Stimulated activated CD4-positive, alpha-beta T cell treated with anti-CD3 and anti-CD28 coated beads, TNF-alpha, amount 100 ng/mL, for 24 hours (primary cell): ENCODE results near the gene AUTS2.
A peak's percentile ranks its signal among the peaks of the same experiment; 100 is the strongest.

Source experiments
- DNase-seq, 3 experiments: peaks; one replicate each; pipeline ENCODE4 v3.0.0-alpha.2; 2020; ENCODE audit warnings: low read depth in 3 of 3

Gene AUTS2

DNA sequence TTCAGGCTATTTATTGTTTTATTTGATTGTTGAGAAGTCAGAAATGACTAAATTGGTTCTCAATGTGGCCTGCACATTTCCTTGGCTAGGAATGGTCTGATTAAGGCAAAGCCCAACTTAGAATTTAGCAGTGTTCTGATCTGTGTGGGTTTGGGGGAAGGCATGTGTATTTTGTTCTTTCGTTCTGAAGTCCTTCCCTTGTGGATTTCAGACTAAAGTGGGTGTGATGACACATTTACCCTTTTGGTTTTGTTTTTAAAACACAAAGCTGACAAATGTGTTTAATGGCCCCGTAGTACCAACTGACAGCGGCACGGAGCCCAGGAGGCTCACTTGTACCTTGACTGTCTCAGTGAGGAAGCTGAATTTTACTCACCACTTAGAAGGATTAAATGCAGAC lies 1081.4 kb downstream of the AUTS2 start:
- no peak for DNase-seq

DNA sequence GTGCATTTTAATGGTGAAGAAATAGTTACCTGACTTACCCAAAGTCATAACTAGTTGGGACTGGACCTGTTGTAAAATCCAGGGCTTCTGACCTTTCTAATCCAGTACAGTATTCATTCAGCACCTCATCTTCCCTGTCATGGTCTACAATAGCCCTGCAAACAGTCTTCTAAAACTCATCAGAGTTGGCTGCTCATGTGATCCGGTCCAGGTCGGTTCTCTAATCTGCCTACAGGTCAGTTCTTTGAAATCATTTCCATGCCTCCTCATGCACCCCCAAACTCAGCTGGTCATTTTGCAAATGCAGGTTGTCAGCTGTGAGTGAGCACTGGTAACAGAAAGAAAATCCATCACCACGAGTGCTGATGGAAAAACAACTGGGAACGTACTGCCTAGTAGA lies 1082.0 kb downstream of the AUTS2 start:
- DNase-seq = no peak

DNA sequence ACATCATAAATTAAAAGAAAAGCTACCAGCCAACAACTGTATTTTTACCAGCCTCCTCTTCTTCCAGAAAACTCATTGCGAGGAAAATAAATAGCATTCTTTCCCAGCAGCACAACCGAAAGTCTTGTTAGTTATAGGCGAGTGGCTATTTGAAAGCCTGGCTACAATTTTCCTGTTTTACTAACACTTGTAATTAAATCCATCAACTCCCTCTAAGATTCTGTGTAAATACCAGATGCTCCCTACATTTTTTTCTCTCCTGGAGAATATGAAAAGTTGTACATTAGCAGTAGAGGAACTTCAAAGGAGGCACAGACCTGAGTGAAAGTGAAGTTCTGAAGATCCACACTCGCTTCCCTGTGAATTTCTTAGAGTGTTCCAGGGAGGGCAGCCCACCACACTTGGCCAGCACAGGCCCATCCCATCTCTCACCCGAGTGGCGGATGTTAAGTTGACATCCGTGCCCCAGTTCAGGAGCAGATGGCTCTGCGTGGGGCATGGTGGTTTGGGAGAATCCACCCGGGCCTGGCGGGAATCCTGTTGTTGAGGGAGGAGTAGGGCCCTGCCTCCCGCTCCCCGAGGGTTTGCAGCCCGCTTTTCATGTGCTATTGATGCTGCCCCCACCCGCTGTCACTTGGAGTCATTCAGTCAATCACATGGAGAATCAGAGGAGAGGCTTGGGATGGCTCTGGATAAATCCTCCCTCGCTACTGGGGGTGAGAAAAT lies 1082.6 kb downstream of the AUTS2 start:
- no peak for DNase-seq

DNA sequence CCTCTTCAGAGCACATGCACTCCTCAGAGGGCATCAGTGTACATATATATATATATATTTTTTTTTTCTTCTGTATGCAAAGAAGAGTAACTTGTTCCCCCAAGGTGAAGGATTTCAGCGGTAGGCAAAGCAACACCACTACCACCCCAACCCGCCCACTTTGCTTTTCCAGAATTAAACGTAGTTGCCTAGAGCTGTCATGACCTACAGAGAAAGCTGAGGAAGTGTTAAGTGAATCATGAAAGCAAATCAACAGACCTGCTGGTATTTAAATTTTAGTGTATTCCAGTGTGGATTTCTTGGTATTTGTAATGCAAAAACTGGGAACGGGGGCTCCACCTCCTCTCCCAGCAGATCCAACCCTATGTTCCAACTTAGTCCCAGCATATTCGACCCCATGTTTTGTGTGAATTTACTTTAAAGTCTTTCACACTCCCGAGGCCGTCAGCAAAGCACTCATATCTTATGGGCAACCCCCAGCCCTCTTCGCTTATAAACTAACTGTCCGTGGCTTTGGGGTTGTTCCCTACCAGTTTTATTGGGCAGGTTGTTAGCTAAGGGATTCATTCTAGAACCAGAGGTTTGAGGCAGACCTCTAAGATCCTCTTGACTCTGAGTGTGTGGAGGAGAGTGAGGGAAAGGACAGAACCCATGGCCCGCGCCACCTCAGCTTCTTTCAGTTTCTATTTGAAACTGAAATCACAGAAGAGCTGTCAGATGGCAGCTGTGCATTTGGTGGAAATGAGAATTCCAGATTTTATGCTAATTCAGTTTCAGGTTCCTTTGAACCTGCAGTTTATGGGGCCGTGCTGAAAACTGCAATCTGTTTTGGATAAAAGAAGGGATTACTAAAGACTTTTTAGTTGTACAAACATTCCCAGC lies 1083.4 kb downstream of the AUTS2 start:
- no peak for DNase-seq

DNA sequence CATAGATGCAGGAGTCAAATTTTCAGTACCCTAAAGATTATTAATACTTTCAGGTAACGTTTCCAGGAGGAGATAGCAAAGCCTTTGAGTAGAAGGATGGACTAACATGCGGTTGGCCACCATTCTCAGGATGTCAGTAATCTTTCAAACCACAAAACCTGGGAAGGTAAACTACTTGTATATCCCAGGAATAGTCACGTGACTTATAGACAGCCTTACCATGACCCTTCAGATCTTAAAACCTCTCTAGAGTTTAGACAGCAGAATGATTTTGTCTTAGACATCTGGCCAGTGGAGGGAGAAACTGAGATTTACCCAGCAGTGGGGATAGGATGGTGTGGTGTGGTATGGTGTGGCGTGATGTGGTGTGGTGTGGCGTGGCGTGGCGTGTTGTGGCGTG lies 1085.9 kb downstream of the AUTS2 start:
- no peak for DNase-seq

DNA sequence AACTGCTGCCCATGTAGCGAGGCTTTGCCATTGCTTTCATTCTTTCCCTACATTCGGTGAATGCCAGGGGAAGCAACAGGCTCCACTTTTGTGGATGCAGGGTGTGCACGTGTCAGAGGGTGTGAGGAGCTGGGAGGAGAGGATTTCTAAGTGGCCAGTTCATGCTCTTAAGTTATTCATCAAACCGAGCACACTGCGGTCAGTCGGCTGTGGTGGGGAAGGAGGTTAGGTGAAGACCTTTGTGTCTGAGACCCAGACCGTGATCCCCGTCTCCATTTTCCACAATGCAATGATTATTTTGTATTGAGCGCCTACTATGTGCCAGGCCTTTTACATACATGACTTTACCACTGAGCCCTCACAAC lies 1095.0 kb downstream of the AUTS2 start:
- no peak for DNase-seq

DNA sequence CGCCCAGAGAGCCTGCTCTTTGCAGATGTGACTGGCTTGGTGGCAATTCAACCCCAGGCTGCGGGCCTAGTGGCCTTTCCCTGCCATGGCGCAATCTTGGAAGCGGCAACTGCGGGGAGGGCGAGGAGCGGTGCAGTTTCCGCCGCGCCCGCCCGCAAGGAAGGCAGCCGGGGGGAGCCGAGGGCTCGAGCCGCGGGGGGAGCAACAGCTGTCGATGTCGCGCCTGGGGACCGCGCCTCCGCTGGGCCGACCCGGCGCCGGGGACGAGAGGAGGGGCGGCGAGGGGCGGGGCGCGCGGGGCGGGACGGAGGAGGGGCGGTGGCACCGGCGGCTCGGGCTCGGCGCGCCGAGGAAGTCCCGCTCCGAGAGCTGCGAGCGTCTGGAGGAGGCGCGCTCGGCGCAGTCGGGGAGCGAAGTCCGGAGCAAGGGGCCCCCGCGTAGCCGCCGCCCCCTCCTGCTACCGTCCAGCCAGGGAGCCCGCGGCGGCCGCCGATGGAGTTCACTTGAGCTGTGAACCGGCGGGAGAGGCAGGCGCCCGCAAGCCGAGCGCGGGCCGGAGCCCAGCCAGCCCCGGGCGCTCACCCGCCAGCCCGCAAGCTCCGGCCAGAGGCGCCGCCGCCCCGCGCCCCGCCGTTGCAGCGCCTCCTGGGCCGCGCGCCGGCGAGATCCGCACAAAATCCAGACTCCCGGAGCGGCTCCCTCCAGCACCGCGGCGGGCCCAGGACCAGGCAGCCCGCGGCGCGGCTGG lies 1095.6 kb downstream of the AUTS2 start:
- DNase-seq = peak in 2 of 3 experiments; percentile 12 to 44

DNA sequence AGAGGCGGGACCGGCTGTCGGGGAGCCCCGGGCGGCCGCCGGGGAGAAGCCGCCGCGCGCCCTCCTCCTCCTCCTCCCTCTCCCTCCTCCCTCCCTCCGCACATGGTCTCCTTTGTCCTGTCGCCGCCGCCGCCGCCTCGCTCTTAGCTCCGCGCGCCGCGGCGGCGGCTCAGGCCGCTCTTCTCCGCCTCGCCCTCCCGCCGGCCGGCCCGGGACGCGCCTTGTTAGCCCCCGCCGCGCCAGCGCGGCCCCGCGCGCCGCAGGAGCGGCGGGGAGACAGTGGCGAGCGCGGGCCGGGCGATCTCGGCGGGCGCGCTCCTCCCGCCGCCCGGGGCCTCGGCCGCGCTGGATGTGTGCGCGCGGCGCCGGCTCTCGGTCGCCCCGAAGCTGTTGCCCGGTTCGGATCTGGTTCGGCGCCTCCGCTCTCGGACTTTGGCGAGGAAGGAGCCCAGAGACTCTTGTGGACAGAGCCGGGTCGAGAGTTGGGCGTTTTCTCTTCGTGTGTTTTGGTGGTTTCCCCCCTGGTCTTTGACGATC lies 1096.2 kb downstream of the AUTS2 start:
- DNase-seq = no peak

DNA sequence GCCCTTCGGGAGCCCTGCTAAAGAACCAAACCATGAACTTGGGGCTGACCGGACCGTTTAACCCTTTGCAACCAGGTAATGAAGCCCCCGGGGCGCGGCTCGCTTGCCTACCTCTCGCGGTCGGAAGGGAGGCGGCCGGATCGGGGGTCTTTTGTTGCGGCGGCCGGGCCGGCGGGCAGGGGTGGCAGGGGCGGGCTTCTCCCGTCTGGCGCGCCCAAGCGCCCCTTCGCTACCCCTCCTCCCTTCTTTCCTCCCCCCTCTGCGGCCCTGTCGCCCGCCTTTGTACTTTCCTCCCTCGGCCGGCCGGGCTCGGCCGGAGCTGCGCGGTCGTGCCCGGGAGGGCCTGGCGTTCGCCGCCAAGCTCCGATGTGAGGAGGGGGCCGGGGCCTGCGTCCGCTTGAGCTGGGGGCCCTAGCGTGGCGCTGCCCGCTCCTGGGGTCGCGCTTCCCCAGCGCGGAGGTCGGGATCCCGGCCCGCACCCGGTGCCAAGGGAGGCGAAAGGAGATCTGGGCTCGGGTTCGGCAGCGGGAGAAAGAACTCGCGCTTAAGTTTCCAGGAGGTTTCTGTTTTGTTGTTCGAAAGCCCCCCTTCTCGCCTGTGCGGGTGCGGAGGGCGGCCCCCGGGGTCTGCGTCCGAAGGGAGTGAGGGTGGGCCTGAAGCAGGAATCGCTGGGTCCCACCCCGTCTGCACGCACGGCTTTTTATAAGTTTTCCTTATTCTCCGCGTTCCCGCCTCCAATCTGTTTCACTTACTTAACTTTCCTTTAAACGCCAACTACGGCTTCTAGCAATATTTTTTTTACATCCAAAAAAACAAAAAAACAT lies 1096.9 kb downstream of the AUTS2 start:
- DNase-seq = no peak

DNA sequence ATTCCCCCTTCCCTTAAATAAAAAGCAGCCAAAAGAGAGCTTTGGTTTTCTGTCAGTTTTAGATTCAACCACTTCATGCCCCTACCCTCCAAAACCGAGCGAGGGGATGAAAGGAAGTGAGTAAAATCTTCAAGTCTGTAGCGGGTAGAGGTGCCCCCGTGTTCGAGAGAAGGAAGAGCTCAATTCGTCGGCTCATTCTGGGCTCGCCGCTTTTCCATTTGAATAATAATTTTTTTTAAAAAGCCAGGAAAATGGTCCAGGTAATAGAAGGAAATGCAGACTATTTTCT lies 1097.5 kb downstream of the AUTS2 start:
- DNase-seq = no peak

DNA sequence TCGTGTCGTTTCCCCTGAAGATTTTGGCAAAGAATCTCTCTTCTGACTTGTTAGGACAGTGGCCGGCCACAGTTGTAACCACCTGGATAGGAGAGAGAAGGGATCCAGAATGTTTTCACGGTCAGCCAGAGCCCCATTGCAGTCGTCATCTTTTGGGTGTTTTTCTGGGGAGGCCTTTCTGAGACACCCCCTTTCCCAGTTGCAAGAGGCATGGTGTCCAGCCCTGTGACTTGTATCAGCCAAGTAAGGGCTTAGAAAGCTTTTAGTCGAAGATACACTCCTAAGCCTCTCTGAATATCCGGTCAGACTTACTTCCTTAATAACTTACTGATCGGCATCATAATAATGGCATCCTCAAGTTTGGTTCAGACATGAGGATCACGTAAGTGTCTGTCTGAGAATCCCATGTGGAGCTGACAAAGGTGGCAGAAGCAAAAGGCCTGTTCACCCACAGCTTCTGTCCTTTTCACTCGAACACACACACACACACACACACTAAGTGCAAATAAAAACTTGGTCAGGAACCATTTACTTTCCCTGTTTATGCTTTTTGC lies 1098.0 kb downstream of the AUTS2 start:
- DNase-seq = no peak

DNA sequence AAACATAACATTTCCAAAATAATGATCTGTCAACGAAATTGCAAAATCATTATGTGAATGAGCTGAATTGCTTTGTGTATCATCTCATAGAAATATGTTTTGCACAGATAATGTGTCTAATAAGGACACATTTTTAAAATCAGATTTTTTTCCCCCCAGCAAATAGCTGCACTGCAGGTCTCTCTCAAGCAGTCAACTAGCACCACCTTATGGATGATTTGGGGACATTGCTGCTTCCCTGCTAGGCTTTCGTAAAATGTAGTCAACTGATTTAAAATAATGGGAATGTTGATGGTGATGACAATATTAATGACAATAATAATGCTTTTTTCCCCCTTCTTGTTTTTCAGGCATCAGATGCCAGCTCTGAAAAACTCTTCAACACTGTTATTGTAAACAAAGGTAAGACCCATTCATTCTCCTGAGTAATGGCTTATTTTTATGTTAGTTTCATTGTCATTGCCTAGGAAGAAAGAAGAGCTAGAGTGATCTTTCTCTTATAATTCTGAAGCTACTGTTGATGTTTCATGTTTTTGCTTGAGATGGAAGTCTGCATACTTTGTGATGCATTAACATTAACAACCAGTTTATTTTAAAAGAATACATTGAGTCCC lies 1100.1 kb downstream of the AUTS2 start:
- no peak for DNase-seq

DNA sequence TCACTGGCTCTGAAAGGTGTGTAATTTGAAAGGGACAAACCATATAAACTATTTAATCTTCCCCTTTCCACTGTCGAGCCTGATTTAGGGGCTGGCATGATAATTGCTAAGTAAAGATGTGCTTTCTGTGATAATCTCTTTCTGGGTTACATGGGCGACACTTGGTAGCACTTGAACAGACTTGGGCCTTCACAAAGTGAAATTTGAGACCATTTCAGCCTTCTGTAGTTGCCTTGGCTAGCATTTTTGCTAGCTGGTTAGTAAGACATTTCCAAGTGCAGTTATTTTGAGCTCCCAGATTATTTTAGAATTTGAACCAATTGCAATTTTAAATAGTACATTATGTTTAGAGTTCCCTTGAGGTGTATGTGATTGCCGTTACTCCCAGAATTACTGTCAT lies 1101.0 kb downstream of the AUTS2 start:
- no peak for DNase-seq

DNA sequence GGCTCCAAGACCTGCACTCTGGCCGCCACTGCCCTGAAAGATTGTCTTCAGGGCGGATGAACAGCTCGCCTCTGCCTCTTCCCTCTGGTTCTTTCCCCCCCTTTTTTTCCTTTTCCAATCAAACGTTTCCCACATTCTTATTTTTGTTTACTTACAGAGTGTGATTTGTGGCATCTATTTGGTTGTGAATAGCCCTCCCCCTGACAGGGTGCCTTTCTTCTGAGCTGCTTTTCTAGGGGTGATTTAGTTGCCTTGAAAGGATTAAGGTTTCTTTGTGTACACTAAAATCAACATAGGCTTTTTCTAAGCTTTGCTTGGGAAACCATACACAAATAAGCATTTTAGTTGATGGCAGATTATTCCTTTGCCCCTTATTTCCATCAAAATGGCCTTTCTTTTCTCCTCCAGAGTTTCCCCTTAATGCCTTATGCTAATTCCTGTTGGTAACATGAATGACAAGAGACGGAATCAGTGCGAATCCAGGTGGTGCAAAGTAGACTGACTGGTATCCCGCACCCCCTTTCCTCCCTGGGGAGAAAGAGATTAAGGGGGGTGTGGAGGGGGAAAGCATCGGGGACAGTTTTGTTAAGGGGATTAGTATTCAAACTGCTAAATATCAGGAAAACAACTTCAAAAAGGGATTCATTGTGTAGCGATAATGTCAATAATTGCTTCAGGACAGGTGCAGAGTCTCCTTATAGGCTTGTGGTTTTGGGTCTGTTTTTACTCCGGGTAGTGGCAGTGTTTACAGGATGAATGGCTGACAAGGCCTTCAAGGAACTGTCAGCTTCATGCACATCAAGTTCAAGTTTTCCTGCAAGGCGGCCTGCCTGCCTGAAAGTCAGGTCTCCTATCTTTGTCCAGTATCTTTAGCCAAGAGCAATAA lies 1102.0 kb downstream of the AUTS2 start:
- DNase-seq = no peak

DNA sequence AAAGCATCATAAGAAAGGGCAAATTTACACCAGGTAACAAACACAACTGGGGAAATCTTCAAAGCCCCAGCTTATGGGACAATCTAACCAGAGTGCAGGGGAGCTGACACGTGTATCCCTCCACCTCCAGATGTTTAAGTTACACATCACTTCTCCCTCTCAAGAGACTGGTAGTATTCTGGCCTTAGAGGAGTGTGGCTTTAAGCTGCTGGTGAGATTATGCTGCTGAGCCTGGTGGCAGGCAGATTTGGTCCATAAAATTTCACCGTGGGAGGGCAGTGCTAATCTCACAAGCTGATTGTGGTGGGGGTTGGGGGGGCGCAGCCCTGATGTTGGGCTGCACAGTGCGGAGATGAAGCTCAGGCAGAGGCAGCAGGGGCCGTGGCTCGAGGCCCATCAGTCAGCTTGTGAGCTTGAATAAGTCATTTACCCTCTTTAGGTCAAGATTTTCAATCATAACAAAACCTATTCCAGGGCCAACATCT lies 1102.7 kb downstream of the AUTS2 start:
- DNase-seq = no peak

DNA sequence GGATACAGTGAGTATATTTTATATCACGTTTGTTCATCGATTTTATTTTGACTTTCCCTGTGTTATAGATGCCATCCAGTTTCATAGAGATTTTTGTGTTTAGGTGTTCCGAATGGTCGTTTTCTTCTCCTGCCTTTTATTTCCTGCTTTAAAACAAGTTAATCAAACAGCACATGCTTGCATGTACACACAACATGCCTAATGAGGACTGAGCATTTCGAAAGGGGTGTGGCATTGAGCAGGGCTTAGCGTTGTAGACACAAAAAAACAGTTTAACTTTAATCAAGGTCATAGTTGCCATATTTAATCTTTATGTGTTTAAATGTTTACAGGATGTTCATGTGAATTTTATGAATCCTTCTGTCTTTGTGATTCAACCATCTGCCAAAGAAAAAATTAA lies 1103.2 kb downstream of the AUTS2 start:
- DNase-seq = no peak

DNA sequence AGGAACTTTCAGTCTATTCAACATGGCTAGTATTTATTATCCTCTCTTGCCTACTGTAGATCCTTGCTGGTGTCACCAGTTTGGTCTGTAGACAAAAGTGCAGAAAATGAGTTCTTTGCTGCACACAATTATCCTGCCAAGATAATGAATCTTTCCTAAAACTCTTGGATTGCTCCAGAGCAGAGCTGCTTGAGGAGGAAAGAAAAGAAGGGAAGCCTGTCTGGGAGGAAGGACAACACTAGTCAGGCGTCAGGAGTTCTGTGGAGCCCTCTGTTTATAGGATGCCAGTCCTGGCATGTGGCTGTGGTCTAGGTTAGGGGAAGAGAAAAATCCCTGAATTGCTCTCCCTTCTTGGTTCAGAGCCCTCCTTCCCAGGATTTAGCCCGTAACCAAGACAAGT lies 1103.7 kb downstream of the AUTS2 start:
- DNase-seq = no peak

DNA sequence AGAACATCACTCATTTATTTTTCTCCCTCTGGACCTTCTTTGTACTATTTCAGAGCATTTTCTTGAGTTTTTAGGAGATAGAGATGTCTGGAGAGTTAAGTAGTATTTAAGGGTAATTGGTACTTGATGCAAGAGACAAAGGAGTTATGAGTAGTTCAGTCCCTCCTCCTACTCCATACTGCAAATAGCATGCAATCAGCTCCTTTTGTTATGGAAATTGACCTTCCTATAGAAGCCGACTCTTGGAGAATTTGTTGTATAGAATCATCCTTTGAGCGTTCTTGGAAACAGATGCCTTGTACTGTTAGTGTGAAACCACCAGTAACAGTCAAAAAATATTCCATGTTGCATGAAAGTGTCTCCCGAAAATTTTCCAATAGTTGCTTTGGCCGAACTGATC lies 1105.5 kb downstream of the AUTS2 start:
- no peak for DNase-seq

DNA sequence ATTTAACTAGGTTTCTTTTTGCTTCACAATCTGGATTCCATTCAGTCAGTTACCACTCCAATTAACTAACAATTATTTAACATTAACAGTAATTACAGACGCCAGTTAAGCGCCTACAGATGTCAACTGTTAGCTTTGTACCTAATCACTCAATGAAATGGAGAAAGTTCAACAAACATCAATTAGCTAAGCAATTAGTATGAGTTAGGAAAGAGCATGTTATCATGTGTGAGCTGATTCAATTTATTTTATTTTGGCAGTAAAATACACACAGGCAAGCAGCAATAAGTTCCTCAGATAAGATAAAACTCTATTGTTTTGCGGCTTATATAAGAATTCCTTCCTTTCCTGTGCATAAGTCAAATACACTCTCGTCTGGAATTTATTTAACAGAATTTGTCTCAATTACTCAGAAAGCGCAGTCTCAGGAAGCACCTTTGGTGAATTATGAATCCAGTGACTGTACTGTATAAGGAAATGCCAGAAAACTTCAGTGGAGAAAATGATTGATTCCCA lies 1106.6 kb downstream of the AUTS2 start:
- DNase-seq = no peak

DNA sequence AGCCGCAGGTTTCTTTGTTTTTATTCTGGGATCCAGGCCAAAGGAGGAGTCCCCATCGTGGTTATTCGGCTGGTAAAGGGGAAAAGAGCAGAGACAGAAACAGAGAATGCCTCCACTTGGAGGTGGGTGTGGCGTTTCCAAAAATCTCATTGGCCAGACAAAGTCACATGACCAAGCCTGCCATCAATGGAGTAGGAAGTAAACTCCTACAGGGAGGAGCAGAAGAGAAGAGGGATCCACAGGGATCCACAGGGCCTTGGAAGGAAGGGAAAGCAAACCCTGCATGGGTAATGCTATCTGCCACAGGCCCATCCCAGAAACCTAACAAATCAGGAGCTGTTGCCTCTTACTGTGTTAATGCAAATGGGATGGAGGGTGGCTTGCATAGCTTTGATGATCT lies 1107.9 kb downstream of the AUTS2 start:
- no peak for DNase-seq
